IMR-90 (cell line): Measurements from ENCODE around the gene C16orf92. TPM values are rescaled to one million over a fixed set of nuclear protein-coding genes. Genes with fewer than 3 reads are reported as not detected.

Experiments
- ATAC-seq: fragments of 200-7000 bp; cut with Tn5 transposase; 2 replicates; pipeline ENCODE4 v1.9.1; 2020; ENCODE audit warnings: low read depth, mild to moderate bottlenecking, moderate library complexity
- BruUV-seq: library from RNA; stranded (reverse); fragments of 400-500 nt; replicated peaks from 2 replicates; lab custom pipeline; 2021; lab: Mats Ljungman, UMichigan
- CTCF ChIA-PET: fragments of 300-600 bp; formaldehyde crosslinking; extraction: SDS; loops from one replicate; lab custom pipeline; 2021; ENCODE audit warnings: antibody characterized with exemption; lab: Yijun Ruan, JAX
- POLR2A ChIA-PET: fragments of 300-600 bp; sonication (Branson Sonifier 250); formaldehyde crosslinking; loops from one replicate; lab custom pipeline; 2022; ENCODE audit warnings: antibody characterized with exemption; ENCODE audit not compliant: unreplicated experiment; lab: Charles Lee
- DNase-seq: peaks from one replicate; pipeline ENCODE4 v3.0.0; 2013
- H2AFZ ChIP-seq: replicated peaks from 2 replicates; pipeline ENCODE3; 2013; ENCODE audit warnings: low read length, mild to moderate bottlenecking; ENCODE audit not compliant: poor library complexity
- H2AK5ac ChIP-seq: 2 replicates; pipeline ENCODE4 v1.6.1; 2013; ENCODE audit warnings: low read depth, low read length, inconsistent platforms
- H2AK9ac ChIP-seq: replicated peaks from 2 replicates; pipeline ENCODE3; 2013; ENCODE audit warnings: mild to moderate bottlenecking, low read depth, low read length, moderate library complexity; ENCODE audit not compliant: poor library complexity
- H2BK120ac ChIP-seq: 2 replicates; pipeline ENCODE4 v1.6.1; 2013; ENCODE audit warnings: low read depth, low read length, inconsistent platforms
- H2BK15ac ChIP-seq: 3 replicates; pipeline ENCODE4 v1.6.1; 2013; ENCODE audit warnings: low read depth, low read length, inconsistent platforms
- H2BK20ac ChIP-seq: 2 replicates; pipeline ENCODE4 v1.6.1; 2013; ENCODE audit warnings: low read depth, mild to moderate bottlenecking, inconsistent platforms, low read length, moderate library complexity
- H2BK5ac ChIP-seq: 2 replicates; pipeline ENCODE4 v1.6.1; 2013; ENCODE audit warnings: mild to moderate bottlenecking, low read depth, low read length, inconsistent platforms; ENCODE audit not compliant: poor library complexity, severe bottlenecking
- H3K14ac ChIP-seq: replicated peaks from 2 replicates; pipeline ENCODE4 v1.6.1; 2013; ENCODE audit warnings: low read depth, low read length, inconsistent platforms
- H3K18ac ChIP-seq: 2 replicates; pipeline ENCODE4 v1.6.1; 2013; ENCODE audit warnings: low read depth, low read length, control low read depth
- H3K23ac ChIP-seq: 2 replicates; pipeline ENCODE4 v1.6.1; 2013; ENCODE audit warnings: low read depth, low read length, inconsistent platforms
- H3K27ac ChIP-seq: 2 replicates; pipeline ENCODE4 v1.5.1; 2013; ENCODE audit warnings: mild to moderate bottlenecking, control low read depth, low read length; ENCODE audit not compliant: insufficient read depth
- H3K27me3 ChIP-seq: 2 replicates; pipeline ENCODE4 v1.6.1; 2013; ENCODE audit warnings: low read length; ENCODE audit not compliant: control insufficient read depth, insufficient read depth
- H3K36me3 ChIP-seq: 2 replicates; pipeline ENCODE4 v1.6.1; 2013; ENCODE audit warnings: low read length, mixed read lengths; ENCODE audit not compliant: control insufficient read depth, insufficient read depth
- H3K4ac ChIP-seq: 2 replicates; pipeline ENCODE4 v1.6.1; 2013; ENCODE audit warnings: low read depth, low read length, inconsistent platforms
- H3K4me1 ChIP-seq: 2 replicates; pipeline ENCODE4 v1.6.1; 2013; ENCODE audit warnings: low read length, mixed read lengths; ENCODE audit not compliant: control insufficient read depth, insufficient read depth
- H3K4me2 ChIP-seq: 2 replicates; pipeline ENCODE4 v1.6.1; 2013; ENCODE audit warnings: low read depth, mild to moderate bottlenecking, control low read depth, low read length, moderate library complexity
- H3K4me3 ChIP-seq: 2 replicates; pipeline ENCODE4 v1.5.1; 2013; ENCODE audit warnings: low read depth, mild to moderate bottlenecking, control low read depth, low read length, moderate library complexity; ENCODE audit not compliant: insufficient read depth
- H3K56ac ChIP-seq: 2 replicates; pipeline ENCODE4 v1.6.1; 2013; ENCODE audit warnings: low read length, inconsistent platforms; ENCODE audit not compliant: insufficient read depth; ENCODE audit errors: extremely low read depth
- H3K79me1 ChIP-seq, 2 experiments: 2 replicates each; pipeline ENCODE4 v1.6.1; 2013; ENCODE audit warnings: low read length in 2 of 2, inconsistent platforms in 1 of 2, low read depth in 1 of 2
- H3K9ac ChIP-seq: 2 replicates; pipeline ENCODE4 v1.6.1; 2013; ENCODE audit warnings: low read depth, low read length, control low read depth
- H3K9me1 ChIP-seq: 2 replicates; pipeline ENCODE4 v1.6.1; 2013; ENCODE audit warnings: low read length, inconsistent platforms; ENCODE audit not compliant: insufficient read depth
- H3K9me3 ChIP-seq: 2 replicates; pipeline ENCODE4 v1.6.1; 2013; ENCODE audit warnings: low read length; ENCODE audit not compliant: control insufficient read depth, insufficient read depth
- H4K20me1 ChIP-seq: 2 replicates; pipeline ENCODE4 v1.6.1; 2013; ENCODE audit warnings: low read length, inconsistent platforms; ENCODE audit not compliant: insufficient read depth
- H4K5ac ChIP-seq: 2 replicates; pipeline ENCODE4 v1.6.1; 2013; ENCODE audit warnings: mild to moderate bottlenecking, low read depth, low read length, control low read depth
- H4K8ac ChIP-seq, 2 experiments: 2 replicates each; pipeline ENCODE4 v1.6.1; 2013; ENCODE audit warnings: low read depth in 2 of 2, low read length in 2 of 2, control low read depth in 1 of 2, inconsistent platforms in 1 of 2
- H4K91ac ChIP-seq: 2 replicates; pipeline ENCODE4 v1.6.1; 2013; ENCODE audit warnings: low read depth, low read length, inconsistent platforms; ENCODE audit not compliant: insufficient read depth
- BHLHE40 ChIP-seq: fragments of 150-350 bp; IDR thresholded peaks from 2 replicates; pipeline ENCODE4 v1.6.1; 2016; ENCODE audit warnings: mild to moderate bottlenecking, low read depth, low read length
- CHD1 ChIP-seq: IDR thresholded peaks from 2 replicates; pipeline ENCODE4 v1.6.1; 2012; ENCODE audit warnings: low read depth, low read length, improper control_type of control experiment
- CTCF ChIP-seq: conservative IDR thresholded peaks from 2 replicates; pipeline ENCODE4 v1.5.1; 2012; ENCODE audit warnings: mild to moderate bottlenecking, low read depth, low read length, improper control_type of control experiment
- ELK1 ChIP-seq: fragments of 150-350 bp; IDR thresholded peaks from 2 replicates; pipeline ENCODE4 v1.6.1; 2016; ENCODE audit warnings: low read depth, mild to moderate bottlenecking, low read length, moderate library complexity, borderline replicate concordance
- FOS ChIP-seq: fragments of 150-350 bp; IDR thresholded peaks from 2 replicates; pipeline ENCODE4 v1.6.1; 2016; ENCODE audit warnings: low read depth, low read length
- MXI1 ChIP-seq: IDR thresholded peaks from 2 replicates; pipeline ENCODE4 v1.6.1; 2012; ENCODE audit warnings: low read depth, mild to moderate bottlenecking, low read length, moderate library complexity, borderline replicate concordance
- NFE2L2 ChIP-seq: fragments of 150-350 bp; IDR thresholded peaks from 2 replicates; pipeline ENCODE4 v1.6.1; 2016; ENCODE audit warnings: low read depth, mild to moderate bottlenecking, low read length
- POLR2A ChIP-seq: IDR thresholded peaks from 2 replicates; pipeline ENCODE4 v1.6.1; 2012; ENCODE audit warnings: mild to moderate bottlenecking, low read depth, low read length
- RAD21 ChIP-seq: IDR thresholded peaks from 2 replicates; pipeline ENCODE4 v1.6.1; 2012; ENCODE audit warnings: low read length, improper control_type of control experiment
- USF2 ChIP-seq: fragments of 150-350 bp; IDR thresholded peaks from 2 replicates; pipeline ENCODE4 v1.6.1; 2017; ENCODE audit warnings: mild to moderate bottlenecking, antibody characterized with exemption, low read length, low read depth
- WGBS, 2 experiments: methylation state at CpG; one replicate each; pipeline versions ENCODE4 v1.1.5 to v1.1.7; 2013; ENCODE audit warnings: missing lambda C conversion rate in 2 of 2; ENCODE audit not compliant: insufficient read length in 1 of 2; ENCODE audit errors: extremely low coverage in 2 of 2; 5-methylcytosine and 5-hydroxymethylcytosine counted together
- dilution Hi-C: fragments of 300-500 bp; cut with HindIII; formaldehyde crosslinking; loops from one replicate; pipeline ENCODE4 v1.14.3; 2018; ENCODE audit warnings: low sequenced_read_pairs; ENCODE audit not compliant: unreplicated experiment
- in situ Hi-C: fragments of 300-500 bp; cut with MboI; formaldehyde crosslinking; loops from 3 replicates; pipeline ENCODE4 v1.14.3; 2019; ENCODE audit warnings: low sequenced_read_pairs, inconsistent platforms, mixed read lengths
- intact Hi-C: fragments of 100-400 bp; cut with micrococcal nuclease; formaldehyde crosslinking; loops from 2 replicates; pipeline ENCODE4 v1.10.0; 2022
- polyA plus RNA-seq, 3 experiments: library from polyadenylated mRNA; depleted of rRNA; stranded (reverse); fragments of >200 nt; gene quantifications; 2 replicates each; pipeline ENCODE4 v1.2.3, GENCODE V29; 2012; ENCODE audit warnings: low replicate concordance in 1 of 3
- total RNA-seq: library from RNA; depleted of rRNA; stranded (reverse); fragments of >200 nt; gene quantifications from 2 replicates; pipeline ENCODE4 v1.2.3, GENCODE V29; 2012

C16orf92 gene
- total and polyA plus RNA-seq, 2 of the 4 experiments (the other 2 are of a cell fraction) = not detected

GRCh38 chr16:30006659-30007377 lies 16.2 kb upstream of the C16orf92 start:
- dilution Hi-C loops (no loop called here), intact Hi-C loops (no loop called here), in situ Hi-C loops (no loop called here)
- H2BK5ac ChIP-seq = no peak overlapping the region
- H4K91ac ChIP-seq = no peak overlapping the region
- no peak overlapping the region for H3K27ac ChIP-seq
- H2AFZ ChIP-seq = no peak overlapping the region
- no peak overlapping the region for H3K56ac ChIP-seq
- no peak overlapping the region for H2AK9ac ChIP-seq
- no peak overlapping the region for H3K14ac ChIP-seq
- H2BK20ac ChIP-seq = no peak overlapping the region
- H4K20me1 ChIP-seq = no peaks in the 10 kb centered on the region; the same call in 1 of the 2 replicates
- peaks cover 10% of the 10 kb centered on the region; the same call in 1 of the 2 replicates for H3K36me3 ChIP-seq
- H3K4me3 ChIP-seq = no peak overlapping the region
- no peak overlapping the region for H3K4ac ChIP-seq
- 89% methylated on average over 19 of the region's 34 CpGs; no CpG with 5 or more reads in 1 of the 2 experiments for WGBS, 2 experiments
- no peak overlapping the region for H4K5ac ChIP-seq
- no peak overlapping the region for H2BK120ac ChIP-seq
- no peaks in the 10 kb centered on the region; the same call in 1 of the 2 replicates for H3K4me1 ChIP-seq
- H3K9me1 ChIP-seq = no peaks in the 10 kb centered on the region
- no peak overlapping the region for H2AK5ac ChIP-seq
- H3K79me1 ChIP-seq = peaks cover 0 to 2% of the 10 kb centered on the region in 2 experiments; a peak in 1 of 4 replicates
- ChIA-PET CTCF (no interaction called here), POLR2A (no interaction called here)
- no peak overlapping the region for H2BK15ac ChIP-seq
- no peak overlapping the region for H4K8ac ChIP-seq
- no peaks in the 10 kb centered on the region for H3K9me3 ChIP-seq
- no TSS peak for BruUV-seq
- DNase-seq (no peak), ATAC-seq (no peak)
- TF ChIP-seq RAD21 (no peak), ELK1 (no peak), POLR2A (no peak), NFE2L2 (no peak), FOS (no peak), USF2 (no peak), CTCF (no peak), BHLHE40 (no peak), MXI1 (no peak), CHD1 (no peak)
- no peak overlapping the region for H3K4me2 ChIP-seq
- no peak overlapping the region for H3K18ac ChIP-seq
- no peak overlapping the region for H3K9ac ChIP-seq
- peaks cover 22% of the 10 kb centered on the region for H3K27me3 ChIP-seq
- H3K23ac ChIP-seq = no peak overlapping the region
